Suprapubic skin (tissue), 4 donors: ENCODE data around the gene ELMO1. TPM values are rescaled to one million over a fixed set of nuclear protein-coding genes. Genes with fewer than 3 reads are reported as not detected.

ENCODE experiments used
- DNase-seq, 2 donors: peaks; one replicate each; pipeline ENCODE4 v3.0.0-alpha.2; 2019; ENCODE audit warnings: low spot score in 2 of 2
- H3K27ac ChIP-seq: fragments of 200-600 bp; sonication (generic); one replicate; pipeline ENCODE4 v1.5.1; 2019
- H3K27me3 ChIP-seq: fragments of 200-600 bp; sonication (generic); one replicate; pipeline ENCODE4 v1.5.1; 2019
- H3K36me3 ChIP-seq: fragments of 200-600 bp; sonication (generic); one replicate; pipeline ENCODE4 v1.5.1; 2019
- H3K4me1 ChIP-seq: fragments of 200-600 bp; sonication (generic); one replicate; pipeline ENCODE4 v1.5.1; 2019
- H3K4me3 ChIP-seq: fragments of 200-600 bp; sonication (generic); one replicate; pipeline ENCODE4 v1.5.1; 2019; ENCODE audit warnings: mild to moderate bottlenecking
- H3K9me3 ChIP-seq: fragments of 200-600 bp; sonication (generic); one replicate; pipeline ENCODE4 v1.5.1; 2019
- CTCF ChIP-seq, 2 donors: fragments of 200-600 bp in 1 of 2; fragments of 450-650 bp in 1 of 2; sonication (generic) in 1 of 2; IDR thresholded peaks; one replicate each; pipeline ENCODE4 v1.5.1; 2016 to 2019; ENCODE audit warnings: antibody characterized with exemption in 2 of 2, mild to moderate bottlenecking in 1 of 2, moderate library complexity in 1 of 2
- EP300 ChIP-seq: sonication (generic); formaldehyde crosslinking; IDR thresholded peaks from one replicate; pipeline ENCODE4 v1.6.1; 2017; ENCODE audit warnings: antibody characterized with exemption
- POLR2A ChIP-seq, 2 donors: fragments of 450-650 bp; IDR thresholded peaks; one replicate each; pipeline ENCODE4 v1.6.1; 2017; ENCODE audit warnings: antibody characterized with exemption in 2 of 2, mild to moderate bottlenecking in 2 of 2, moderate library complexity in 2 of 2
- POLR2AphosphoS5 ChIP-seq, 3 donors: sonication (generic); formaldehyde crosslinking; IDR thresholded peaks; one replicate each; pipeline ENCODE4 v1.6.1; 2017; ENCODE audit warnings: antibody characterized with exemption in 3 of 3
- WGBS: methylation state at CpG from one replicate; pipeline ENCODE4 v1.1.5; 2018; 5-methylcytosine and 5-hydroxymethylcytosine counted together
- total RNA-seq, 4 donors: library from RNA; depleted of rRNA; stranded (reverse); fragments of >200 nt; gene quantifications; one replicate each; pipeline ENCODE4 v1.1.0, GENCODE V29; 2016

Gene ELMO1
- total RNA-seq, 4 donors from 2014 or later: 9.8 to 49.6 (median 22.2) TPM

GRCh38 chr7:37150180-37150579 lies 298.5 kb downstream of the ELMO1 start:
- H3K36me3 ChIP-seq: no peaks in the 10 kb centered on the region
- TF ChIP-seq CTCF (IDR thresholded peaks at IDR 0.05) (no peak), EP300 (no peak), POLR2A (IDR thresholded peaks at IDR 0.05) (no peak), POLR2AphosphoS5 (IDR thresholded peaks at IDR 0.05) (no peak)
- no peaks in the 10 kb centered on the region for H3K9me3 ChIP-seq
- H3K4me3 ChIP-seq: no peak overlapping the region
- DNase-seq: no peak
- H3K27me3 ChIP-seq: no peaks in the 10 kb centered on the region
- 72% methylated on average over 4 of the region's 4 CpGs for WGBS
- no peak overlapping the region for H3K27ac ChIP-seq
- no peaks in the 10 kb centered on the region for H3K4me1 ChIP-seq

GRCh38 chr7:37149773-37150124 lies 298.9 kb downstream of the ELMO1 start:
- TF ChIP-seq CTCF (IDR thresholded peaks at IDR 0.05) (no peak), POLR2AphosphoS5 (IDR thresholded peaks at IDR 0.05) (no peak), EP300 (no peak), POLR2A (IDR thresholded peaks at IDR 0.05) (no peak)
- H3K27me3 ChIP-seq: no peaks in the 10 kb centered on the region
- H3K27ac ChIP-seq: no peak overlapping the region
- no peaks in the 10 kb centered on the region for H3K36me3 ChIP-seq
- H3K9me3 ChIP-seq: no peaks in the 10 kb centered on the region
- DNase-seq: no peak
- H3K4me3 ChIP-seq: no peak overlapping the region
- no peaks in the 10 kb centered on the region for H3K4me1 ChIP-seq

GRCh38 chr7:37149051-37149772 lies 299.5 kb downstream of the ELMO1 start:
- H3K4me3 ChIP-seq: no peak overlapping the region
- H3K4me1 ChIP-seq: no peaks in the 10 kb centered on the region
- WGBS: 55% methylated on average over 3 of the region's 3 CpGs
- no peaks in the 10 kb centered on the region for H3K27me3 ChIP-seq
- no peaks in the 10 kb centered on the region for H3K36me3 ChIP-seq
- DNase-seq: no peak
- no peak overlapping the region for H3K27ac ChIP-seq
- no peaks in the 10 kb centered on the region for H3K9me3 ChIP-seq
- TF ChIP-seq POLR2AphosphoS5 (IDR thresholded peaks at IDR 0.05) (no peak), CTCF (IDR thresholded peaks at IDR 0.05) (no peak), EP300 (no peak), POLR2A (IDR thresholded peaks at IDR 0.05) (no peak)

- Histone ChIP-seq H3K27ac (no peak overlapping the region), H3K4me3 (no peak overlapping the region), H3K27me3 (no peaks in the 10 kb centered on the region), H3K36me3 (no peaks in the 10 kb centered on the region), H3K4me1 (no peaks in the 10 kb centered on the region), H3K9me3 (no peaks in the 10 kb centered on the region)
- DNase-seq: no peak
- TF ChIP-seq CTCF (IDR thresholded peaks at IDR 0.05) (no peak), EP300 (no peak), POLR2AphosphoS5 (IDR thresholded peaks at IDR 0.05) (no peak), POLR2A (IDR thresholded peaks at IDR 0.05) (no peak)
- WGBS: 95% methylated on average over 2 of the region's 2 CpGs
These were observed 303.0 kb downstream of the ELMO1 start for GRCh38 chr7:37145682-37146081.

GRCh38 chr7:37144423-37144822 lies 304.2 kb downstream of the ELMO1 start:
- Histone ChIP-seq H3K9me3 (peaks cover 1% of the 10 kb centered on the region), H3K27me3 (no peaks in the 10 kb centered on the region), H3K4me3 (no peak overlapping the region), H3K4me1 (no peaks in the 10 kb centered on the region), H3K27ac (no peak overlapping the region), H3K36me3 (no peaks in the 10 kb centered on the region)
- no peak for DNase-seq
- no peak for TF ChIP-seq EP300
- TF ChIP-seq POLR2A (IDR thresholded peaks at IDR 0.05): no peak
- no peak for TF ChIP-seq POLR2AphosphoS5 (IDR thresholded peaks at IDR 0.05)
- TF ChIP-seq CTCF (IDR thresholded peaks at IDR 0.05): no peak
- 93% methylated on average over 1 of the region's 1 CpG for WGBS
